Trophoblast cell (in vitro differentiated cells and primary cell): ENCODE results near the gene RPS27A.
A peak's percentile ranks its signal among the peaks of the same experiment; 100 is the strongest.
"Not testable (repeated sequence)": the region's sequence is repeated elsewhere in the genome, so short reads cannot be mapped to it uniquely, and the experiment has no call there.

ENCODE experiments used
- DNase-seq, 2 donors: peaks; one replicate each; pipeline ENCODE4 v3.0.0-alpha.2; 2016
- H2AFZ ChIP-seq: 2 replicates; pipeline ENCODE4 v1.6.1; 2013; ENCODE audit warnings: low read length, moderate library complexity, mild to moderate bottlenecking; ENCODE audit not compliant: insufficient read depth, poor library complexity
- H2AK5ac ChIP-seq: 2 replicates; pipeline ENCODE4 v1.6.1; 2013; ENCODE audit warnings: mild to moderate bottlenecking, low read length
- H2BK120ac ChIP-seq: 2 replicates; pipeline ENCODE4 v1.6.1; 2013; ENCODE audit warnings: low read length, mild to moderate bottlenecking, moderate library complexity; ENCODE audit not compliant: insufficient read depth, poor library complexity
- H2BK12ac ChIP-seq: 2 replicates; pipeline ENCODE4 v1.6.1; 2013; ENCODE audit warnings: mild to moderate bottlenecking, low read length, moderate library complexity
- H2BK5ac ChIP-seq: 2 replicates; pipeline ENCODE4 v1.6.1; 2013; ENCODE audit warnings: low read length, low read depth, moderate library complexity, mild to moderate bottlenecking; ENCODE audit not compliant: poor library complexity
- H3K14ac ChIP-seq: 2 replicates; pipeline ENCODE4 v1.6.1; 2013; ENCODE audit warnings: mild to moderate bottlenecking, low read length
- H3K18ac ChIP-seq: 2 replicates; pipeline ENCODE4 v1.6.1; 2013; ENCODE audit warnings: mild to moderate bottlenecking, low read length
- H3K23ac ChIP-seq: 2 replicates; pipeline ENCODE4 v1.6.1; 2013; ENCODE audit warnings: low read length
- H3K27ac ChIP-seq: 2 replicates; pipeline ENCODE4 v1.5.1; 2013; ENCODE audit warnings: low read depth, mild to moderate bottlenecking, inconsistent platforms, low read length, moderate library complexity
- H3K27me3 ChIP-seq: 2 replicates; pipeline ENCODE4 v1.6.1; 2013; ENCODE audit warnings: inconsistent platforms, mild to moderate bottlenecking, low read length, moderate library complexity; ENCODE audit not compliant: insufficient read depth
- H3K36me3 ChIP-seq, 2 experiments: 1 replicate in 1 of 2; 2 replicates in 1 of 2; pipeline ENCODE4 v1.6.1; 2013; ENCODE audit warnings: low read length in 2 of 2, mild to moderate bottlenecking in 2 of 2, moderate library complexity in 1 of 2; ENCODE audit not compliant: insufficient read depth in 2 of 2, control insufficient read depth in 1 of 2
- H3K4ac ChIP-seq: 2 replicates; pipeline ENCODE4 v1.6.1; 2013; ENCODE audit warnings: low read depth, mild to moderate bottlenecking, low read length, moderate library complexity
- H3K4me1 ChIP-seq, 2 experiments: 1 replicate in 1 of 2; 2 replicates in 1 of 2; pipeline ENCODE4 v1.6.1; 2013; ENCODE audit warnings: low read length in 2 of 2, mild to moderate bottlenecking in 2 of 2, moderate library complexity in 1 of 2; ENCODE audit not compliant: insufficient read depth in 2 of 2, control insufficient read depth in 1 of 2
- H3K4me2 ChIP-seq: 2 replicates; pipeline ENCODE4 v1.6.1; 2013; ENCODE audit warnings: inconsistent platforms, mild to moderate bottlenecking, low read length, moderate library complexity
- H3K4me3 ChIP-seq: 2 replicates; pipeline ENCODE4 v1.5.1; 2013; ENCODE audit warnings: mild to moderate bottlenecking, low read depth, low read length, inconsistent platforms
- H3K79me1 ChIP-seq: one replicate; pipeline ENCODE4 v1.6.1; 2013; ENCODE audit warnings: low read length
- H3K79me2 ChIP-seq: 2 replicates; pipeline ENCODE4 v1.6.1; 2013; ENCODE audit warnings: low read length, mild to moderate bottlenecking; ENCODE audit not compliant: control insufficient read depth, insufficient read depth, poor library complexity
- H3K9ac ChIP-seq: 2 replicates; pipeline ENCODE4 v1.6.1; 2013; ENCODE audit warnings: mild to moderate bottlenecking, low read length
- H3K9me3 ChIP-seq: 2 replicates; pipeline ENCODE4 v1.6.1; 2013; ENCODE audit warnings: low read depth, mild to moderate bottlenecking, control low read depth, inconsistent platforms, low read length; ENCODE audit not compliant: insufficient read depth
- H4K12ac ChIP-seq: 2 replicates; pipeline ENCODE4 v1.6.1; 2013; ENCODE audit warnings: low read depth, mild to moderate bottlenecking, low read length, moderate library complexity
- H4K8ac ChIP-seq: 2 replicates; pipeline ENCODE4 v1.6.1; 2013; ENCODE audit warnings: low read depth, mild to moderate bottlenecking, low read length, moderate library complexity
- H4K91ac ChIP-seq: one replicate; pipeline ENCODE4 v1.6.1; 2013; ENCODE audit warnings: low read depth, mild to moderate bottlenecking, low read length, moderate library complexity
- WGBS: extraction: QIAGEN DNeasy Blood & Tissue Kit; methylation state at CpG from one replicate; pipeline ENCODE4 v1.1.7; 2013; ENCODE audit warnings: missing lambda C conversion rate; ENCODE audit not compliant: insufficient read length, insufficient coverage; ENCODE audit errors: extremely low coverage; 5-methylcytosine and 5-hydroxymethylcytosine counted together

RPS27A gene

DNA sequence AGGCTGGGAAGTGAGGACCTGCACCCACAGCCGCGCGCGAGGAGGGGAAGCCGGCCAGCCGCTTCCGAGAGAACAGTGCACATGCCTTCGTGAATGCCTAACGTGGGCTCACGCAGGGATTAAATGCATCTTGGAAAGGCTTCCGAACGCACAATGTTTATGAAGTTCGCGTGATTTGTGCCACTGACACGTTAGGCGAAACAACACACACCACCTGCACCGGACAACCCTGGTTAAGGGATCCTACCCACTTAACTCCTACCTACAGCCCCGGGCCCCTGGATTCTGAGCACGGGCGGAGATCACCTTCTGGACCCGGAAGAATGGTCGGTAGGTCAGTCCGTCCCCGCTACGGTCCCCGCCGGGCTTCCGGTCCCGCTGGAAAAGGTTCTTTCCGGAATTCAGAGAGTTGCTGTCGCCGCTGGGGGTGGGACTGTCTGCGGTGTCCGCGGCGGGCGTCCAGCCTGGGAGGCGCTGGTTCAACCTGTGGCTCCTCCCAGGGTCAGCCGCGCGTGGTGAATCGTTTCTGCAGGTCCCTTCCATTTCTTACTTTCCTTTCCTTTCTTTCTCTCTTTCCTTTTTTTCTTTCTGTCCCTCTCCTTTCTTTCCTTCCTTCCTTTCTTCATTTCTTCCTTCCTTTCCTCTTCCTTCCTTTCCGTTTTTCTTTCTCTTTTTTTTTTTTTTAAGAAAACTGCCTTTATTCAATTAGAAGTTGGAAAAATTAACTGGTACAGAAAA is 36.6 kb downstream of the RPS27A start, which contains the start of gene MTIF2:
Gene MTIF2, minus strand, starts transcription at position 325 of the 738 bp plus-strand sequence. CDS start 5,373 bp downstream, outside the sequence.
- Histone ChIP-seq H4K91ac (peak within 1 kb of the TSS; percentile 68), H2AK5ac (peak within 1 kb of the TSS; percentile 20), H4K12ac (peak within 1 kb of the TSS; percentile 86), H3K18ac (peak within 1 kb of the TSS; percentile 37), H2BK12ac (no peak within 1 kb of the TSS), H3K4me2 (peak within 1 kb of the TSS; percentile 94), H3K36me3 (peaks cover 5 to 6% of the 10 kb centered on the region in 2 experiments), H3K79me2 (peaks cover 2% of the 10 kb centered on the region), H3K27ac (peak within 1 kb of the TSS; percentile 58), H3K79me1 (peaks cover 3% of the 10 kb centered on the region), H2AFZ (peak within 1 kb of the TSS; percentile 51), H4K8ac (peak within 1 kb of the TSS; percentile 96), H3K23ac (no peak within 1 kb of the TSS), H3K4me3 (peak within 1 kb of the TSS; percentile 80), H3K27me3 (no peaks in the 10 kb centered on the region), H2BK120ac (peak within 1 kb of the TSS; percentile 44), H3K9ac (peak within 1 kb of the TSS; percentile 73), H3K14ac (peak within 1 kb of the TSS; percentile 80), H2BK5ac (peak within 1 kb of the TSS; percentile 29), H3K9me3 (no peaks in the 10 kb centered on the region), H3K4ac (peak within 1 kb of the TSS; percentile 7), H3K4me1 (peaks cover 0 to 2% of the 10 kb centered on the region in 2 experiments)
- DNase-seq = peak; percentile 99
- WGBS = no CpG with 5 or more reads among the region's 43 CpGs

DNA sequence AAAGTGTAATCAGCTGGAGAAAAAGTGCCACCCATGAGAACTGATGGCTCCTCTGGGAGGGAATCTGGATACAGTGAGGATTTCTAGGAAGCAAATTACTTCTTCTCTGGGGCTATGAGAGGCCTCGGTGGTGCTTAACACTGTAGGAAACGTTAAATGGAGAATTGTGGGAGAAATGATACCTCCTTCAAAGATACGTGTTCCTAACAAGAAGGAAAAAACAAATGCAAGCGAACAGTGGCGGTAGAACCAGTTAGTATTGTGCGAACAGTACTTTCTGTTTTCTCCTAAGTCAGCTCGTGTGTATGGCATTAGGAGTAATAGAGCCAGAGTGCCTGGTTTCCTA is 37.1 kb downstream of the RPS27A start:
- no CpG with 5 or more reads among the region's 7 CpGs for WGBS
- peak in 1 of 2 donors; percentile 6 for DNase-seq
- H3K18ac ChIP-seq = no peak overlapping the region

DNA sequence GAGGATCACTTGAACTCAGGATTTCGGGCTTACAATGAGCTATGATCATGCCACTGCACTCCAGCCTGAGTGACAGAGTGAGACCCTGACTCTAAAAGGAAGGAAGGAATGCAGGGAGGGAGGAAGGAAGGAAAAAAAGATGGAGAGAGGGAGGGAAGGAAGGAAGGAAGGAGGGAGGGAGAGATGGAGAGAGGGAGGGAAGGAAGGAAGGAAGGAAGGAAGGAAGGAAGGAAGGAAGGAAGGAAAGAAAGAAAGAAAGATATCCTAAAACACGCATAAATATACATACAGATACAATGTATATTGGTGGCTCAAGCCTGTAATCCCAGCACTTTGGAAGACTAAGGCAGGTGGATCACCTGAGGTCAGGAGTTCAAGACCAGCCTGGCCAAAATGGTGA is 41.9 kb downstream of the RPS27A start:
- H2AFZ ChIP-seq, H3K9ac ChIP-seq, H3K79me1 ChIP-seq, H4K91ac ChIP-seq, H3K9me3 ChIP-seq, H3K14ac ChIP-seq, H4K8ac ChIP-seq, H3K4me1 ChIP-seq, H3K4ac ChIP-seq, H3K36me3 ChIP-seq, H3K23ac ChIP-seq, H2AK5ac ChIP-seq, H3K4me2 ChIP-seq, H3K27me3 ChIP-seq, H3K4me3 ChIP-seq, H2BK12ac ChIP-seq, H3K18ac ChIP-seq, H4K12ac ChIP-seq, H2BK5ac ChIP-seq, H2BK120ac ChIP-seq, DNase-seq, H3K79me2 ChIP-seq, H3K27ac ChIP-seq: not testable (repeated sequence)
- no CpG with 5 or more reads among the region's 2 CpGs for WGBS

More for the DNA sequence above, 37.1 kb downstream of the RPS27A start:
- Histone ChIP-seq H3K4ac (no peak overlapping the region), H4K91ac (peak overlapping the region; percentile 51), H3K79me1 (peaks cover 3% of the 10 kb centered on the region), H4K8ac (peak overlapping the region; percentile 74), H2AFZ (no peak overlapping the region), H2BK5ac (no peak overlapping the region), H3K27ac (no peak overlapping the region), H3K36me3 (peaks cover 2 to 5% of the 10 kb centered on the region in 2 experiments), H4K12ac (peak overlapping the region; percentile 36), H3K9ac (no peak overlapping the region), H3K79me2 (peaks cover 2% of the 10 kb centered on the region), H2AK5ac (no peak overlapping the region), H3K14ac (no peak overlapping the region), H3K9me3 (no peaks in the 10 kb centered on the region), H2BK120ac (no peak overlapping the region), H3K4me3 (no peak overlapping the region), H3K4me2 (peak overlapping the region; percentile 58), H3K23ac (no peak overlapping the region), H3K27me3 (no peaks in the 10 kb centered on the region), H3K4me1 (peaks cover 0 to 2% of the 10 kb centered on the region in 2 experiments), H2BK12ac (no peak overlapping the region)

DNA sequence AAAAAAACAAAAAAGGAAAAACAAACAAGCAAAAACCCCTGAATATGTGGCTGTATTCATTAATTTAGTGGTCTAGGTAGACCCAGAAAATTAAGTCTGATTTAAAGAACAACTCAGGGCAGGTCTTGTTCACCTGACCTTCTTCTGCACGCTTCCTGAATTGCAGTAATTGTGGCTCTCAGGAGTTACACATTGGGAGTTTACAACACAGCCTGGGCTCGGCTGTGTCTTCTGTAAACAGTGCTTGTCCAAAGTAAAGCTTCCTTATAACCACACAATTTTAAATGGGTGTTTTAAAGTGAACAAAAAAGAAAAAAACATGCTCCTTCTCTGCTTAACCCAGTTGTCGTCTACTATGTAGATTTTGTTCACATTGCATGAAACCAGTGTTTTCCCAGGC is 44.8 kb downstream of the RPS27A start:
- DNase-seq = no peak
- H2AK5ac ChIP-seq = no peak overlapping the region
- no peak overlapping the region for H2BK5ac ChIP-seq
- H3K79me2 ChIP-seq = no peaks in the 10 kb centered on the region
- no CpG with 5 or more reads among the region's 3 CpGs for whole genome bisulfite sequencing
- H4K8ac ChIP-seq = no peak overlapping the region
- no peak overlapping the region for H3K23ac ChIP-seq
- peaks cover 0 to 4% of the 10 kb centered on the region in 2 experiments for H3K4me1 ChIP-seq
- H2BK120ac ChIP-seq = no peak overlapping the region
- no peak overlapping the region for H4K12ac ChIP-seq
- H3K36me3 ChIP-seq = no peaks in the 10 kb centered on the region
- H3K4ac ChIP-seq = no peak overlapping the region
- no peak overlapping the region for H3K27ac ChIP-seq
- H3K14ac ChIP-seq = no peak overlapping the region
- peaks cover 8% of the 10 kb centered on the region for H3K79me1 ChIP-seq
- no peak overlapping the region for H2AFZ ChIP-seq
- no peak overlapping the region for H3K9ac ChIP-seq
- no peaks in the 10 kb centered on the region for H3K27me3 ChIP-seq
- H3K18ac ChIP-seq = no peak overlapping the region
- H3K4me2 ChIP-seq = no peak overlapping the region
- no peak overlapping the region for H4K91ac ChIP-seq
- no peaks in the 10 kb centered on the region for H3K9me3 ChIP-seq
- no peak overlapping the region for H3K4me3 ChIP-seq
- H2BK12ac ChIP-seq = no peak overlapping the region
